ENCODE results near the gene UBAP1L.

The UBAP1L gene

GRCh38 chr15:65134538-65134937 is 19.5 kb upstream of the UBAP1L start:
- no peak for TF ChIP-seq CTCF (IDR thresholded peaks at IDR 0.05; ENCODE audit: low read depth, low read length)
- DNase-seq (ENCODE audit: extremely low read depth, low read depth) = no peak

DNA sequence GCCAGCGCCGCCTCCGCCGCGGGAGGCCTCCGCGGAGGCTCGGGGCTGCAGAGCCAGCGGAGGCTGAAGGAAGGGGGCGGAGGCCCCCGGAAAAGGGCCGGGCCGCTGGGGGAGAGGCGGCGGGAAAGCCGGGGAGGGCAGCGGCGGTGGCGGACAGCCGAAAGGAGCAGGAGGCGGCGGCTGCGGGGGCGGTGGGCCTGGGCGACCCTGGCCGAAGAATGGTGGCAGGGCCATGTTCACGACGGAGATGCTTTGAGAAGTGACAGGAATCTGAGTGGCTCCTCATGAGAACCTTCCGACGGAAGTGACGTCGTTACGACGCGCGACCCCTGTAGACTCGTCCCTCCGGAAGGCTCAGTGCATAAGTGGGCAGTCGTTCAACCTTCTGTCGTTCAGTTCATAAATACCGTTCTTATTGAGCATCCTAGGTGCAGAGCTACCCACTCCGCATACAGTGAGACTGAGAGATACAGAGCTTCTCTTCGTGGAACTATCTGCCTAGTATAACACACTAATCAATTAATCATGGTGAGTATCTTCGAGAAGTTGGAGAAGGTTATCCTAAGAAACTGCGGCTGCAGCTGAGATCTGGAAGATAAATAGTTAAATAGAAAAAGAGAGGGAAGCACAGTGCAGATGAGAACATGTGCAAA is 18.7 kb upstream of the UBAP1L start, which contains the start of gene PDCD7:
PDCD7 (minus strand) TSS at position 261 of the 653 bp plus-strand sequence; CDS start at position 234, 27 bp downstream.
- no peak for TF ChIP-seq CTCF (IDR thresholded peaks at IDR 0.05; ENCODE audit: low read depth, low read length)
- peak; percentile 57 for DNase-seq (ENCODE audit: extremely low read depth, low read depth)

GRCh38 chr15:65132878-65133547 is 18.0 kb upstream of the UBAP1L start:
- no peak for DNase-seq (ENCODE audit: extremely low read depth, low read depth)
- TF ChIP-seq CTCF (IDR thresholded peaks at IDR 0.05; ENCODE audit: low read depth, low read length) = no peak

DNA sequence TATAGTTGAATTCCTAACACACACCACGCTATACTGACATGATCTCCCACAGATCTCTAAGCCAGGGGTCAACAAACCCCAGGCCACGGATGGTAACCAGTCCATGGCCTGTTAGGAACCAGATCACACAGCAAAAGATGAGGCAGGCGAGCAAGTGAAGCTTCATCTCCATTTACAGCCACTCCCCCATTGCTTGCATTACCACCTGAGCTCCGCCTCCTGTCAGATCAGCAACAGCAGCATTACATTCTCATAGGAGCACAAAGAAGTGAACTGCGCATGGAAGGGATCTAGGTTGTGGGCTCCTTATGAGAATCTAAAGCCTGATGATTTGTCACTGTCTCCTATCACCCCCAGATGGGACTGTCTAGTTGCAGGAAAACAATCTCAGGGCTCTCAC is 15.9 kb upstream of the UBAP1L start:
- TF ChIP-seq CTCF (IDR thresholded peaks at IDR 0.05; ENCODE audit: low read depth, low read length) = no peak
- no peak for DNase-seq (ENCODE audit: extremely low read depth, low read depth)

DNA sequence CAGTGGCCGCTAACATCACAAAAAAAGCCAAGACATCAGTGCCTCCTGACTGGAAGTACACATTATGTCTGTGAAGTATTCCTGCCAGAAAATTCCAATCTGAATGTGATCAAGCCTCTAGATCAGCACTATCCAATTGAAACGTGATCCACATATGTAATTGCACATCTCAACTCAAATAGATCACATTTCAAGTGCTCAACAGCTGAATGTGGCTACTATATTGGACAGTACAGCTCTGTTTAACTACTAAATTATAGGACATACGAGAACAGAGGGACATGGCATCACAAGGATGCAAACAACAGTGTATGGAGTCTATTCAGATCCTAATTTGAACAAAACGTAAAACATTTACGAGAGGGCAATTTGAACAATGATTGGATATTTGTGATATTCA is 542 bp upstream of the UBAP1L start:
- TF ChIP-seq CTCF (IDR thresholded peaks at IDR 0.05; ENCODE audit: low read depth, low read length) = no peak
- DNase-seq (ENCODE audit: extremely low read depth, low read depth) = no peak

DNA sequence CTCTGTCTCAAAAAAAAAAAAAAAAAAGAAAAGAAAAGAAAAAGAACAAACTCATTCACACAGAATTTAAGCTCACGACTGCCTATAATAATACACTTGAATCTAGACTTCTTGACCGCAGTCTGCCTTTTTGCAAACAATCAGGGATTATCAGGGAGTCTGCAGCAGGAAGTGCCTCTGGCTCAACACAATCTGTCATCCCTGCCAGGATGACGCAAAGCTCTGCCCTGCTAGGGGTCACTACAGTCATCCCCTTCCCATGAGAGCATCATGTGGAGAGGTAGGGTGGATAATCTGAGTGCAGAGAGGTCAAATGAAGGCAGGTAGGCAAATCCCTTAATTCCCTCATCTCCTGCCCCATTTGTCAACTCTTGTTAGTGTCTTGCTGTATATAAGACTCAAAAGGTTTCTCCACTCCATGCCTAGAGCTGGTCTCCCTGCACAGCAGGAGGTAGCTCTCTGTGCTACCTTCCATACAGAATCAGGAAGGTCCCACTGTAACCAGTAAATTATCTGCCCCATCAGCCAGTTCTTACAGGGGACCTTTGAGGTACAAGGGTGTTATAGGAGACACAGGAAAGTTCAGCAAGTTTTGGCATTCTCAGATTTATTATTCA is 4.2 kb downstream of the UBAP1L start:
- DNase-seq (ENCODE audit: extremely low read depth, low read depth) = no peak
- TF ChIP-seq CTCF (IDR thresholded peaks at IDR 0.05; ENCODE audit: low read depth, low read length) = no peak

DNA sequence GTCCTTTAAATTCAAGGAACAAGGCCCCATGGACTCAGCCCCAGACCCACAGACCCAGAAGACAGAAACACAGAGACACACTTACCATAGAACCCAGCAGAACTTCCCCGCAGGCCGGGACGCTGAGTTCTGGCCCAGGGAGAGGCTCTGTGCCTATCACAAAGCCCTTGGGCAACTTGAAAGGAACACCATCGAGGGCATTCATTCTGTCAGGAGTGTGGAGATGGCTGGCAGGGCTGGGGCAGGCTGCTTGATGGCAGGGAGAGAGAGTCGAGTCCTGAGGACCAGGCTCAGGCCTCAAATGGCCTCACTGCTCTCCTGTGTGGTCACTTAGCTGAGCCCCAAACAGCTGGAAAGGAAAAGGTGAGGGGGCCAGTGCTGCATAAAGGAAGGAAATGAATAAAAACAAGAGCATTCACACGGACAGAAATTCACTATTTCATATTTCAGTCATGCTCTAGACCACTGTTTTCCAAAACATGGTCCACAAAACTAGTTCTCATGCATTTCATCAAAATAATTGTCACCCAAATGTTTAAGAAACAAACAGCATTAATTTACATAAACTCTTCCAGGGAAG is 8.9 kb downstream of the UBAP1L start:
- no peak for TF ChIP-seq CTCF (IDR thresholded peaks at IDR 0.05; ENCODE audit: low read depth, low read length)
- no peak for DNase-seq (ENCODE audit: extremely low read depth, low read depth)
